ENCODE measurements around the gene PHYHD1. TPM values are rescaled to one million over a fixed set of nuclear protein-coding genes. Genes with fewer than 3 reads are reported as not detected.

PHYHD1 gene
- polyA plus RNA-seq, 1 experiment = 9.3 TPM

GRCh38 chr9:128927731-128928411 lies 7.1 kb downstream of the PHYHD1 start:
- Histone ChIP-seq H3K4me3 (ENCODE audit: low read depth, low read length) (no peak overlapping the region), H3K27ac (ENCODE audit: low read depth, low read length) (peak overlapping the region; percentile 31), H3K9me3 (ENCODE audit: control insufficient read depth, insufficient read depth, low read length) (no peaks in the 10 kb centered on the region), H3K27me3 (ENCODE audit: control insufficient read depth, insufficient read depth, low read length) (no peaks in the 10 kb centered on the region)
- ChIA-PET CTCF (interaction anchor here (0.6 to 4.7 kb wide), 34 partner anchors 9 to 289 kb away, joined by 3 to 95 read pairs (median 4); partner anchors contain the start of genes ENDOG, KYAT1, LRRC8A and SH3GLB2), POLR2A (no interaction called here)
- DNase-seq (ENCODE audit: low read depth, low spot score) = no peak
- TF ChIP-seq CTCF (IDR thresholded peaks at IDR 0.05; ENCODE audit: low read depth, low read length) = peak; percentile 89

- Histone ChIP-seq H3K9me3 (ENCODE audit: control insufficient read depth, insufficient read depth, low read length) (no peaks in the 10 kb centered on the region), H3K27ac (ENCODE audit: low read depth, low read length) (no peak overlapping the region), H3K4me3 (ENCODE audit: low read depth, low read length) (no peak overlapping the region), H3K27me3 (ENCODE audit: control insufficient read depth, insufficient read depth, low read length) (no peaks in the 10 kb centered on the region)
- CTCF ChIA-PET = interaction anchor here (0.6 to 4.7 kb wide), 31 partner anchors 8 to 290 kb away, joined by 3 to 95 read pairs (median 4); partner anchors contain the start of genes ENDOG, KYAT1, LRRC8A and SH3GLB2
- no peak for DNase-seq (ENCODE audit: low read depth, low spot score)
- POLR2A ChIA-PET = no interaction called here
- TF ChIP-seq CTCF (IDR thresholded peaks at IDR 0.05; ENCODE audit: low read depth, low read length) = no peak
These were observed 7.8 kb downstream of the PHYHD1 start for GRCh38 chr9:128928624-128929023.

GRCh38 chr9:128929560-128929959 lies 8.8 kb downstream of the PHYHD1 start:
- CTCF ChIA-PET = interaction anchor here (1.7 to 4.7 kb wide), 2 partner anchors 66 to 78 kb away, joined by 10 to 95 read pairs; no protein-coding TSS in a partner anchor
- POLR2A ChIA-PET = no interaction called here
- DNase-seq (ENCODE audit: low read depth, low spot score) = no peak

GRCh38 chr9:128933731-128934130 lies 12.9 kb downstream of the PHYHD1 start:
- ChIA-PET CTCF (no interaction called here), POLR2A (interaction anchor here (0.8 kb wide), 1 partner anchor 145 kb away, joined by 3 read pairs; no protein-coding TSS in a partner anchor)
- Histone ChIP-seq H3K4me3 (ENCODE audit: low read depth, low read length) (no peak overlapping the region), H3K9me3 (ENCODE audit: control insufficient read depth, insufficient read depth, low read length) (no peaks in the 10 kb centered on the region), H3K27ac (ENCODE audit: low read depth, low read length) (peak overlapping the region; percentile 11), H3K27me3 (ENCODE audit: control insufficient read depth, insufficient read depth, low read length) (no peaks in the 10 kb centered on the region)
- no peak for DNase-seq (ENCODE audit: low read depth, low spot score)
- TF ChIP-seq CTCF (IDR thresholded peaks at IDR 0.05; ENCODE audit: low read depth, low read length) = no peak

More at GRCh38 chr9:128929560-128929959, 8.8 kb downstream of the PHYHD1 start:
- no peak overlapping the region for H3K27ac ChIP-seq (ENCODE audit: low read depth, low read length)
- no peak for TF ChIP-seq CTCF (IDR thresholded peaks at IDR 0.05; ENCODE audit: low read depth, low read length)
- no peak overlapping the region for H3K4me3 ChIP-seq (ENCODE audit: low read depth, low read length)
- H3K27me3 ChIP-seq (ENCODE audit: control insufficient read depth, insufficient read depth, low read length) = no peaks in the 10 kb centered on the region
- no peaks in the 10 kb centered on the region for H3K9me3 ChIP-seq (ENCODE audit: control insufficient read depth, insufficient read depth, low read length)

GRCh38 chr9:128936171-128936865 lies 15.5 kb downstream of the PHYHD1 start:
- Histone ChIP-seq H3K27me3 (ENCODE audit: control insufficient read depth, insufficient read depth, low read length) (no peaks in the 10 kb centered on the region), H3K9me3 (ENCODE audit: control insufficient read depth, insufficient read depth, low read length) (no peaks in the 10 kb centered on the region), H3K27ac (ENCODE audit: low read depth, low read length) (no peak overlapping the region), H3K4me3 (ENCODE audit: low read depth, low read length) (no peak overlapping the region)
- CTCF ChIA-PET = interaction anchor here (0.9 to 1.0 kb wide), 3 partner anchors 8 to 118 kb away, joined by 3 to 6 read pairs (median 4); no protein-coding TSS in a partner anchor
- POLR2A ChIA-PET = no interaction called here
- no peak for TF ChIP-seq CTCF (IDR thresholded peaks at IDR 0.05; ENCODE audit: low read depth, low read length)
- no peak for DNase-seq (ENCODE audit: low read depth, low spot score)
